Body of pancreas (tissue), 4 donors: Measurements from ENCODE around the gene ARHGDIB.

ENCODE experiments used
- CTCF ChIP-seq, 7 experiments: fragments of 450-650 bp in 4 of 7; fragments of 200-600 bp in 3 of 7; sonication (generic) in 3 of 7; IDR thresholded peaks; one replicate each; pipeline ENCODE4 v1.5.1; 2016 to 2019; ENCODE audit warnings: antibody characterized with exemption in 7 of 7
- POLR2A ChIP-seq, 3 donors: fragments of 450-650 bp; IDR thresholded peaks; one replicate each; pipeline ENCODE4 v1.6.1; 2016; ENCODE audit warnings: antibody characterized with exemption in 3 of 3, mild to moderate bottlenecking in 2 of 3

- TF ChIP-seq CTCF (IDR thresholded peaks at IDR 0.05) (no peak), POLR2A (IDR thresholded peaks at IDR 0.05) (no peak)
These were observed 11.8 kb downstream of the ARHGDIB start for GRCh38 chr12:14949631-14950030.
